Measurements from ENCODE around the gene SHROOM3.

The SHROOM3 gene

DNA sequence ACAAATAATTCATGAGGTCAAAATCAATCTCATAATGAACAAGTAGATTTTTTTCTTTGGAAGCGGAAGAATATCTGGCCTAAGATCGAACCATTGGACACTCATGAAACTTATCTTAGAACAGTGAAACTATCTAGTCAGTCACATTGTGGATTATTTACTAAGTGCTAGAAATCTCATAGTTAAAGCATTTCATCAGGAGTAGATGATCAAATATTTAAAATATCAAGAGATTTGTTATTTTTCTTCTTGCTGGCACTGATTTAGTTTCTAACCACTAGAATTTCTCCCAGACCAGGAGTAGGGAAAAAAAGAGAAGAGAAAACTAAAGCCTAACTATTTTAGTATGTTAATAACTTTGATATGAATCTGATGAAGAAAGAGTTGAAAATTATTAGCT, 105.5 kb downstream of the SHROOM3 start:
- no peak for DNase-seq (ENCODE audit: low read depth)

DNA sequence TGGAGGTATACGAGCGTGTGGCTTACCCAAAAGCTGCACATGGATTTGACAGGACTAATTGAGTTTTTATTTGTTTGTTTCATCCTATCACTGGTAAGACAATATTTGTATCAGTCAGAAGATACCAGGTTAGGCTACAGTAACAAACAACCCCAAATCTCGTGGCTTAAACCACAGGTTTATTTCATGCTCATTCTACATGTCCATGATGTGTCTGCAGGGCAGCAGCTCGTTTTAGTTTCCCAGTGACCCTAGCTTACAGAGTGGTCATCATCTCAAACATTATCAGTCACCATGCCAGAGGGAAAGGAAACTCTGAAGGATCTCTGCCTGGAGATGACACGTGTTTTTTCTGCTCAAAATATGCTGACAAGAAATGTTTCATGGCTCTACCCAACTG, 108.3 kb downstream of the SHROOM3 start:
- DNase-seq (ENCODE audit: low read depth), result no peak

DNA sequence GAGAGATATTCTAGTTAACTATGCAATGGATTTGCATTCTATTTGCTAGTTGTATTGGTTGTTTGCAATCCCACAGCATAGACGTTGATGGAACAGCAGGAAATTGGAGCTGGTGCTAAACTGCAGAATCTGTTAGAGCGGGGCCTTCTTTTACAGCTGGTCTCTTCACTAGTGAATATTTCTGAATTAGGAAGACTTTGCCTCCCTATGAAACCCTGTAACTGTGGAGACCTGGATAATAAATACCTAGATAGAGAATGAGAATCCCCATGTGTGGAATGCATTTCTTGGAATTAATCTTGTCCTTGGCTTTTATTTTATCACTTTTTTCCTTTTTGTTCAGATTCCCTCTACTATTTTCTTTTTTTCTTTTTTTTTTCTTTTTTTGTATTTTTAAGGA, 109.7 kb downstream of the SHROOM3 start:
- DNase-seq (ENCODE audit: low read depth), result no peak

DNA sequence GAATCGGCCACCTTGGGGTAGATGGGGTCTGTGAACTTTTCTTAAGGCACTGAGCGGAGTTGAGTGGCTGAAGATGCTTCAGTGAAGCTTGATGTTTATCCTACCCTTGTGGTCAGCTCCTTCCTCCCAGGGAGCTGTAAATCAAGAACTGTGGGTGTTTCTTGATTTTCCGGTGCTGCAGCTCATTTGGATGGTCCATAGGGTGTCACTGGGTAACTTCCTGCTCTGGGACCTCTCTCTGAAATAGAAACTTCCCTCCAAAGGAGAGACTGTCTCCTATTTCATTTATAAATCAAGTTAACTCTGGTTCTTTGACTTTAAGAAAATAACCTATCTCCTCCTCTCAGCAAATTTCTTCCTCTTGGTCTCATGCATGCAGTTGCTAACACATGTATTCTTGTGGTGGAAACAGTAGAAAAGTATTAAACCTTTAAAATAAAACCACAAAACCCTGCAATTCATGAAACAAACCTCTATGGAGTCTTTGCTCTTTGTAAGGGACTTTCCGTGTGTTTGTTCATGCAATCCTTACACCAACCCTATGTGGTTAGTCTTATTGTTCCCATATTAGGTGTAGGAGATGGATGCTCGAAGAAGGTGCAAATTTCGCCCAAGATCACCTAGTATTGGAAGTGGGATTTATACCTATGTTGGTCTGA, 110.3 kb downstream of the SHROOM3 start:
- no peak for DNase-seq (ENCODE audit: low read depth)

DNA sequence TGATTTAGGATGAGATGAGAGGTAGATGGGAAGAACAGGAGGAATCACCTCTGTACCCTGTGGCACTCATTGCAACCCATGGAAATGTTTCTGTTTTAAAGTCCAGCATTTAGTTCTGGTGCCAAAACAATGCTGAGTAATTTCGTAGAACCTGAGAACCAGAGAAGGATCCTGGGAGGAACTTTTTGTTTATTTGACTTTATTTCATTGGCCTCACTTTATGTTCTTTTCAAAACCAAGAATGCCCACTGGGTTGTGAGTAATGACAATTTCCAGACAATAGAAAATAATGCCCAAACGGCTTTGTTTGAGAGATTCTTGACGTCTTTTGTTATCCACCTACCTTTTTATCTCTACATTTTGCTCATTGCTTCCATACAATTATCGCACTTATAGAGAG, 111.3 kb downstream of the SHROOM3 start:
- no peak for DNase-seq (ENCODE audit: low read depth)

DNA sequence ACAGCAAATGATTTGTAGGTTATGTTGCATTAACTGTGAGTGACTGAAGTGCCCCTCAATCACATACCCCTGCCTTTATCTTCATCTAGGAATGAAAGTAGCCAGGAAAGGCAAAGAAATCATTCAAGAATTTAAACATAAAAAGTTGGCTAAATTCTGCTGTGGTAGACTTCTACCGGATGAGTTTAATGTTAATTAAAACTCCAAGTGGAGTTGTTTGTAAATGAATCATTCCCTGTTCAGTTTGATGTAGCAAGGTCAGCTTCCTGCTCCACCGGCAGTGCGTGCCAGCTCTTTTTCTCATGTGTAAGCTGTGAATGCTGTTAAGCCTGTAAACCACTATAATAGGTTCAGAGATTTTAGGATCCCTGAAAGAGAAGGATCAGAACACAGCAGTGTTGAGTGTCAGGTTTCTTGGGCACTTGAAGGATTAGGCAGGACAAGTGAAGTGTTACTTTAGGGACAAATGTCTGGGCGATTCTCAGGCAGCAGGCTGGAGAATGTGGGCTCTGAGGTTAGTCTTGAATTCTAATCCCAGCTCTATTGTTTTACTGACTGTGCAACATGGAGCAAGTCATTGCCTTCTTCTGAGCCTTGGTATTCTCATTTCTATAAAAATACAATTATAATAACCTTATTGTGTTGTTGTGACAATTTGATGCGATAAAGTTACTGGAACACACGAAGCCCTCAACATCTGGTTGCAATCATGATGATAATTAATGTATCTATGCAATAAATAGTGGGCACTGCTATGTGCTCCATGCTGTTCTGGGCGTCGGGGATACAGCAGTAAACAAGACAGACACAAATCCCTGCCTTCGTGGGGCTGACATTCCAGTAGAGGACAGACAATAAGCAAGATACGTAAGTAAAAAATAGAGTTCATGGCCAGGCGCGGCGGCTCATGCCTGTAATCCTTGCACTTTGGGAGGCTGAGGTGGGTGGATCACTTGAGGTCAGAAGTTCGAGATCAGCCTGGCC, 112.0 kb downstream of the SHROOM3 start:
- no peak for DNase-seq (ENCODE audit: low read depth)

DNA sequence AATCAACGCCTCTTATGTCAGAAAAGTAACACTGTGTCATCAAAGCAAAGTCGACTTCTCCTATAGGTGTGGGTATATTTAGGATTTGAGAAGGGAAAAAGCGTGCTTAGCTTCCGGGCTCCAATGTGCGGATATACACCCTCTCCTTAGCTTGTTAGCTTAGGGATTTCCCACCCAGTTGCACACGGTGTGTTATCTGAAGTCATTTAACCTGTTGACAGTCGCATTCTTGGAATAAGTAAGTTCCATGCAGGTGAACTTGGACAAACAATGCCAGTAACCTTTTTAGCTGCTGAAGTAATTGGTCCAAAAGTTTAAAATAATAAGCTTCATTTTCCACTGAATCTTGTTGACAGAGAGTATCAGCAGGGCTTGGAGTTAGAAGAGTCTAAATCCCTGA, 113.7 kb downstream of the SHROOM3 start:
- no peak for DNase-seq (ENCODE audit: low read depth)

DNA sequence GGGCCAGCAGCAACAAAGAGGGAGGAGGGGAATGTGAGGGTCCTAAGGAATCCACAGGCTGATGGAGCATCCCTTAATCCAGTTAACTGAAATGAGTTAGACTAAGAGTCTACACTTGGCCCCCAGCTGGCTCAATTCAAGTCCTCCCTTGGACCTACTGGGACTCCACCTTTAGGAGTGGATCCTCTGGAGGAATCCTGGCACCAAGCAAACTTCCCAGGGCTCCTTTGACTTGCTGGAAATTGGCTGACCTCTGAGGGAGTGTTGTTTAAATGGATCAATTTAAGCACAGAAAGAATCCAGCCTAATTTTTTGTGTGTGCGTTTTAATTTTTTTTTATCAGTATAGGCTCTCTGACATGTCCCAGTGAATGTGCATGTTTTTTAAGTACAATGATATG, 114.7 kb downstream of the SHROOM3 start:
- DNase-seq (ENCODE audit: low read depth), result no peak

DNA sequence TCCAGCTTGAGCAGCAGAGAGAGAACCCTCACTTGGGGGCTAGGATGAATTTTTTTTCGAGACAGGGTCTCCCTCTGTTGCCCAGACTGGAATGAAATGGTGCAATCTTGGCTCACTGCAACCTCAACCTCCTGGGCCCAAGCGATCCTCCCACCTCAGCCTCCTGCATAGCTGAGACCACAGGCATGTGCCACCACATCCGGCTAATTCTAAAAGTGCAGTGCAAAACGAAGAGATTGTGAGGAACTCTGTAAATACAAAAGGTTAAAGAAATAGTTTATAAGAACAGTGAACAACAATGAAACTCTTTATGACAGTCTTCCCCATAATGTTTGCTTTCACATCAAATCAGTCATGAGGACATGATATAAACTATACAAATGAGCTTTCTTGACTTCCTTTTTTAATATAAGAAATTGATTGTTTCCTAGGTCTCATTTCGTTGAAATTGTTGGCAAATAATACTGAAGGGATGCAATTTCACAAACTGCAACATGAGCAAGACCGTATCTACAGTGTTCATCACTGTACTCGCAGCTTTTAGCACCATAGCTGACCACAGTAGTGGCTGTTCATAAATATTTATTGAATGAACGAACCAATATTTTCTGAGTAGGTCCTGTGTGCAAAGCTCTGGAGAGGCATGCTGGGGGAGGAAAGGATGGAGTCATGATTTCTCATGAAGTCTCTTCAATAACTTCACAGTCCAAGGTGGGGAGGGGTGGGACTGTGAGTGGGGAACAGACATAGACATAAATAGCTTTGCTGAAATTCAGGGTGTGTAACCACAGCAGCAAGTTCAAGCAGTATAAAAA, 116.1 kb downstream of the SHROOM3 start:
- no peak for DNase-seq (ENCODE audit: low read depth)

DNA sequence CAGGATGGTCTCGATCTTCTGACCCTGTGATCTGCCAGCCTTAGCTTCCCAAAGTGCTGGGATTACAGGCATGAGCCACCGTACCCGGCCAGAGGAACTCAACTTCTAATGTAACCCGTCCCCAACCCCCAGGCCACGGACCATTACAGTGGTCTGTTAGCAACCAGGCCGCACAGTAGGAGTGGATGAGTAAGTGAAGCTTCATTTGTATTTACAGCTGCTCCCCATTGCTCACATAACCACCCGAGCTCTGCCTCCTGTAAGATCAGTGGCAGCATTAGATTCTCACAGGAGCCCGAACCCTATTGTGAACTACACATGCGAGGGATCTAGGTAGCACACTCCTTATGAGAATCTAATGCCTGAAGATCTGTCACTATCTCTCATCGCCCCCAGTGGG, 119.6 kb downstream of the SHROOM3 start:
- DNase-seq (ENCODE audit: low read depth), result no peak

DNA sequence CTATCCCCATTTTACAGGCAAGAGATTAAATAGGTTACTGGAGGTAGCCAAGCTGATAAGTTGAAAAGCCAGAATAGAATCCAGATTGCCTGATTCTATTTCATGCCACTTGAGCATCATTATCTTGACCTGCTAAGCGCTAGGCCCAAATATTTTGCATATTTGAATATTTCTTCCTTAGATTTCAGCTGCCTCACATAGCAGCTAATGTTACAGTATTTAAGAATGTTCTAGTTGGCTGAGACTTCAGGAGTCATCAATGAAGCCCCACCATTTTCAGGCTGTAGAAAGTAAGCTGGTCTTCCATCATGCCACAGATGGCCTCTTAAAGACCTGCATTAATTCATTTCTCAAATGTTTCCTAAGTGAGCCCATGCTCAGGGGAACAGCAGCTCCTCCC, 121.4 kb downstream of the SHROOM3 start:
- DNase-seq (ENCODE audit: low read depth), result no peak

DNA sequence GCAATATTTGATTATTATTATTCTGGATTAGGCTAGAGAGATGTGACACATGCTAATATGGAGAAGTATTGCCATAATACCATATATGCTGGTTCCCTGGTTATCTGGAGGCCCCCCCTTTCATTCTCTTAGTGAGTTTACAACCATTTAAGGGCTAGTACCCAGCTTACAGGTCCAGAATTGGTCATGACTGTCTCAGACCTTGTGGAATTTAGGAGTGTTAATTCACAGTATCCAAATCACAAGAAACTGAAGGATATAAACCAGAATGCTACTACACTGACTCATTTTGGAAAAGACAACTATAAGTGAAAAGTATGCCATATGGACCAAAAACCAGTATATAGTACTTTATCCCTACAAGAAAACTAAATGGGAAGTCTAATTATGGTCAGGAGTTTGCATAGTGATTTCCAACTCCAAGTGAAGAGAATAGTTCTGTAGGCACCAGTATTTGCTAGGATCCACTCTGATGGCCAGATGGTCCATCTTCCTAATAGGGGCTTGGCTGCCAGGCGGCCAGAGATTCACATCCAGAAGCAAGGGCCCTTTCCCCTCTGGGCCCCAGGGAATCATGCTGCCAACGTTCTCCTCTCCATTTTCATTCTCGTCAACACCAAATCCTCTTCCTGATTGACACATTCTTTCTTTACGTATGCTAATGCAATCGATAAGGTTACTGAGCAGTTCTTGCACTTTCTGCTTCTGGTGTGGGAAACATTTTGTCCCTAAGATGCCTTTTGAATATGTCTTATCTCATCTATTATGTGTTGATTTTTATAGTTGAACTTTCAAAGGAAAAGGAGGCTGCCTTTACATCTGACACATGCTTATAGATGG, 123.6 kb downstream of the SHROOM3 start:
- no peak for DNase-seq (ENCODE audit: low read depth)

DNA sequence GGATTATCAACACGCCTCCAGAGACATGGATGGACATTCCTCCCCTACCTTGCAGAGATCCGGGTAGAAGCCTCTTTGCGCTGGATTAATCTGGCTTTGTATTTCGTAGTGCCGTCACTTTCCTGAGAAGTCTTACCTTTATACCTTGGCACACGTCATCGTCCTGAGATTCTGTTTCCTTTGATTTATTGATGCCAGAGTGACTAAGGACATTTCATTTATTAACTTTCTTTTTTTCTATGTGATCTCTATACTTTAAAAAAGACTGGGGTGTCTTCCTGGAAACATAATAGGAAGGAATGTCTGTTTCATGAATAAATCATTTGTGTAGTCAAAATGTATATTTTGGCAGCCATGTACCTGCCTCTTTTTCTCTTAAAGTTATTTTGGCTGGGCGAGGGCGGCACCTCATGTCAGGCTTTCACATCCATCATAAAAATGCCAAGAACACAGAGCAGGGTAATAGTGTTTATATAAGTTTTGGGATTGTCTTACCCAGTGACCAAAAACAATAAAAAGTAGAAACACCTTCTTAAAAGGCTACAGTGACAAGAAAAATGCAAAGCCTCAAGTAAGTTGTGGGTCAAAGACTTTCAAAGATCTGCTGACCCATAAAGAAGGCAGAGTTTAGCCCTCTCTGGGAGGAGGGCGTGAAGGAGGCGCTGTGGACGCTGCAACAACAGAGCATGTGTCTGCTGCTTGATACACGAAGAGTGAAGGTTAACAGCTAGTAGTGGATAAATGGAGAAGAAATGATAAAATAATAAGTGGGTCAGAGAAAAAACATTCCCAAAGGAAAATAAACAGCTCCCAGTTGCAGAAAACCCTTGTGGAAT, 124.4 kb downstream of the SHROOM3 start:
- DNase-seq (ENCODE audit: low read depth), result no peak

DNA sequence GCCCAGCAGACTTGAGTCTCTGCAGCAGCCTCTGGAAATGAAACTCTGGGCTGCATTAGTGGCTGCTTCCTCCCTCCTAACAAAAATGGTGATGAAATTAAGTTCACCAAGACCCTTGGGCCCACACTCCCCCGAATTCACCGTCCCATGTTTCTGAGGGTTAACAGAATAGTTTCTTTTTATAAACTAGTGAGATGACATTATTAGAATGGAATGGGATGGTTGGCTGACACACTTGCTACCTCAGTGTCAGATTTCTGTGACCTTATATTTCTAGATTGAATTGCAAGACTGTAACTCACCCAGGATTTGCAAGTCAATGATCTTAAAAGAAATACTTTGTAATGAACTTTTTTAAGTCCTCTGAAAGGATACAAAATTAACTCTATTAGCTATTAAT, 127.1 kb downstream of the SHROOM3 start:
- no peak for DNase-seq (ENCODE audit: low read depth)

DNA sequence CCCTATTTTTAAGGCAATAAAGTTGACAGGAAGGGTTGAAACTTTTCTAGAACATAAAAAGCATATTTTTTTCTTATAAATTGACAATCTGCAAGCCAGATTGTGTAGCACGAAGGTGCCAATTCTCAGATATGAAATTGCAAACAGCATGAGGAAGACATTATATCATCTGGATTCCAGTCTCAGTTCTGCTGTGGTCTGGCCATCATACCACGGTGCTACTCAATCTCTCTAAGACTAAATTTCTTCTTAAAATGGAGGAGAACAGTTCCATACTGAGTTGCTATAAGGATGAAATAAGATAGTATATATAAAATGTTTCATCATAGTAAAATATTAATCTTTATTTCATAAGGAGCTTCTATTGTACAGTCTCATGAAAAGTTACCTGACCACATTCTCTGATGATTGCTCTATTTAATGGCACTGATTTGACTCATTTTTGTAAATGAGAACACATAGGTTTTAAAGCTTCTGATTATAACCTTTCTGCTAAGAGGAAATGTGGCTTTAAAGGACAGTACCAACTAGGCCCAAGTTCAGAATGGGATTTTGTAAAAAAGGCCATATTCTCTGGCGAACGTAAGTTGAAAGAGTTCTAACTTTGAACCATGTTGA, 127.9 kb downstream of the SHROOM3 start:
- DNase-seq (ENCODE audit: low read depth), result no peak

DNA sequence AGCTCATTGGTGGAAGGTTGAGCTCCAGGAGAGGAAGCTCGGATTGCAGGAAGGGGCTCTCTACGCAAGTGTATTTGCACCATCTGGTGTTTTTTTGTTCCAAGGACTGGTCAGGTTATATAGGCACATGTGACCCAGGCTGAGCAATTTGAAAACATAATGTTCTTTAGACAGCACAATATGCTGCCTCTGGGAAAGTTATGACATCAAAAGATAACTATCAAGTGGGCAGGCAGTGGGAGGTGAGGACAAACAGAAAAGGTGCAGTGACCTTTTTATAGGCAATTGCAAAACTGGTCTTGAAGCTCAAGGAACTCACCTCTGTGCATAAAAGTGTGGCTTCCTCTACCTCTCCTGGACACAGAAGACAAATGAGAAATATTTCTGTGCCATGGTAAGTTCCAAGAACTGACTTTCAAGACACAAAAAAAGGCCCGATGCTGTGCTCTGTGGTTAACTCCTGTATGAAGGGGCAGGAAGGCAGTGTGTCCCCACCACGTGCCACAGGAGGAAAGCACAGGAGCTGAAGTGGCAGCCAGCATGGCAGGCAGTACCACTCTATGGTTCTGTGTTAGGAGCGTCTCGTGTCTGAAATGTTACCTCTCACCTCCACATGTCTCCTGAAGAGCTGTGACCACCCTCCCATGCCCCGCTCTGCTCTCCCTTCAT, 128.6 kb downstream of the SHROOM3 start:
- no peak for DNase-seq (ENCODE audit: low read depth)

DNA sequence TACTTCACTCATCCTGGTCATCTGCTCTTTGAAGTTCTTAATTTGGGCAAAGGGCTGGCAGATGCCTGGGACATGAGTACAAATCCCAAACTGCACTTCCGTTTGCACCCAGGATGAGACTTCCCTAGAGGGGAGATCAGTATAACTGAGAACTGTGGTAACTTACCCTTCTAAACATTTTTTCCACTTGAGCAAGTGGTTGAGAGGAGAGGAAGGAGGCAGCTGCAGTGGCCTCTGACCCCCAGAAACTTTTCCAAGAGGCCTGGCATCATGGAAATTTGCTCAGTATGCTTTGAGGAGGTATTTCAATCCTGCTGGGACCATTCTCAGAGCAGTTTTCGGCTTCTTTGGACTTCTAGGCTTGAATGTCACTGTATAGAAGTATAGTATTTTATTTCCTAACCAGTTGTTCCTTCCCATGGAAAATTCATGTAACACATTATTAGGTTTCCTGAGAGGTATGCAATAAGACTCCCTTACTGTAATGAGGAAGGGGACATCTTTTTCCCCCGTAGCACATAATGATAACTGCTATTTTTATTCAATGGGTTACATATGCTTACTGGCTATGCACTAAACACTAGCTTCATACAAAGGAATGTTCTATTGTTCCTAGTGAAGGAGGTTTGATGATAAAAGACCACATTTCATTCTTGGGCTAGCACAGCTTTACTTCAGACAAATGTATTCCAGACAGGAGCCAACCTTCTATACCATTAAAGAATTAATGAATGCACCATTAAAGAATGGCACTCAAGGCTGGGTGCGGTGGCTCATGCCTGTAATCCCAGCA, 129.3 kb downstream of the SHROOM3 start:
- DNase-seq (ENCODE audit: low read depth), result no peak

DNA sequence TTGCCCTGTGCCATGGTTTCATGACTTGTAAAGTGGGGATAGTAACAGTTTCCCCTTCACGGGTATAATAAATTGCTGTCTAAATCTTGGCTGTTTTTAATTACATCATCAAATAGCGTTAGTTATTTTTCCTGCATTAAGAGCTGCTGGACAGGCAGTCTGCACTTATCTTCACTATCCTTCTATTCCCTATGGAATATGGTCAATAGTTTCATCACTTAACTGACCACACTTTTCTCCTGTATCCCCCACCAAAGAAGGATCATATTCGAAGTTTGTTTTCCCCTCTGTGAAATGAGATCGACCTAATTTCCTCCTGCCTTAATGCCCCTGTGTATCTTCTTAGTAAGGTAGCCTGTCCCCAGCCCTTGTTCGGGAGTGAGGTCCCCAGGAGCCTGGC, 133.2 kb downstream of the SHROOM3 start:
- no peak for DNase-seq (ENCODE audit: low read depth)

DNA sequence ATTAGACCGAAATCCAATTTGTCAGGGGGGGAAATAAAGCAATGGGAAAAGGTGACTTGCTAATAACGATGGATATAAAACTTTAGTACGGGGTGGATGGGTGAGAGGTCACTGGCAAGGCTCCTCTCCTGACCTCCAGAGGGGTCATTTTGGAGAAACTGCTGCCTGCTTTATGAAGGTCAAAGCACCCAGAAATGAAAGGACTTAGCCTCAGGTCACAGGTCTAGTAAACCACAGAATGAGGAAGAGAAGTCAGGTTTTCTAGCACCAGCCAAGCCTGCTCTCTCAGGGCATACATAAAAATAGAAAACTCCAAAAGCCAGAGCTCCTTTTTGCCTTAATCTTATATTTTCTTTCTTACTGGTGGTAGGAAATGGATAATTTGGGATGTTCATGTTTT, 134.2 kb downstream of the SHROOM3 start:
- DNase-seq (ENCODE audit: low read depth), result no peak

All from stimulated activated CD8-positive, alpha-beta memory T cell treated with anti-CD3 and anti-CD28 coated beads, Interleukin-7, amount 100 ng/mL, for 24 hours (primary cell).